ENCODE measurements around the gene PLEKHG4B.
"Not testable (repeated sequence)": the region's sequence is repeated elsewhere in the genome, so short reads cannot be mapped to it uniquely, and the experiment has no call there.

The PLEKHG4B gene

GRCh38 chr5:190366-191035, 98.5 kb downstream of the PLEKHG4B start:
- DNase-seq = no peak

GRCh38 chr5:191036-191948, 99.3 kb downstream of the PLEKHG4B start, which contains the start of gene LRRC14B:
Gene LRRC14B (plus strand): TSS chr5:191495. CDS start chr5:191539, 44 bp downstream.
- no peak for DNase-seq

DNA sequence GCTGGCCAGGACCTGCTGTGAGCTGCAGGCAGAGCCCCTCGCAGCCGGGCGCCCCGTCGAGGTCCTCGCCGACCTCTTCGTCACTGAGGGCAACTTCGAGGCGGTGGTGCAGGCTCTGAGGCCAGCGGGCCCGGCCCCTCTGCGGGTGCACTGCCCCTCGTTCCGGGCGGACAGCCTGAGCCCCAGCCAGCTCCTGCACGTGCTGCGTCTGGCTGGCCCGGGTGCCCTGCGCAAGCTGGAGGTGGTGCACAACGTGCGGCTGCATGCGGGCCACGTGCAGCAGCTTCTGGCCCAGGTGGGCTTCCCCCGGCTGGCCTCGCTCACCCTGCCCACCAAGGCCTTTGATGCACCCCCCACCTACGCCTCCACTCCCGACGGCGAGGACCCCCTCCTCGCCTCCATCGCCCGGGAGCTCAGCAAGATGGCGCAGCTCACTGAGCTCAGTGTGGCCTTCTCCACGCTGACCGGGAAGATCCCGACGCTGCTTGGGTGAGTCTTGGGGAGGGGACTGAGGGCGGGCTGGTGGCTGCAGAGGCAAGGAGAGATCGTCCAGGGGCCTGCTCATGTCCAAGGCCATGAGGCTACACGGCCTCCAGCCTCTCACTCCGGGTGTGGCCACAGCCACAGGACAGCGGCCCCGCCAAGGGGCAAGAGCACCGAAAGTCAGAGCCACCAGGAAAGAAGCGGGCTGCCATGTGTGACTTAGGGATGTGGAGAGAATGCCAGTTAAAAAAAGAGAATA, 100.2 kb downstream of the PLEKHG4B start:
- DNase-seq = no peak

GRCh38 chr5:192691-192969, 100.7 kb downstream of the PLEKHG4B start:
- DNase-seq = no peak

- no peak for DNase-seq
Observed at GRCh38 chr5:192970-193831, 101.2 kb downstream of the PLEKHG4B start.

DNA sequence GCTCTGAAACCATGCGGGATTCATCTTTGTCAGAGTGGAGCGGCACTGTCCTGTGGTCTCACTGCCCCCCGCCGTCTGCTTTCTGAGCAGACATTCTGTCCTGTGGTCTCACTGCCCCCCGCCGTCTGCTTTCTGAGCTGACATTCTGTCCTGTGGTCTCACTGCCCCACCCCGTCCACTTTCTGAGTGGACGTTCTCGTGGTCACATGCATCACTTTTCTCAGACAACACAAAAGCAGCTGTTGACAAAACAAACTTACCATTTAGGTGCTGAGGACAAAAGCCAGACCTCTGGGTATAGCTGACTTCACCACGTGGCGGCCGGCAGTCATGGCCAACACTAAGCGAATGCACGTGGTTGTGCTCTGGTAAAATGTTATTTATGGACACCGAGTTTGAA, 102.1 kb downstream of the PLEKHG4B start:
- no peak for DNase-seq

GRCh38 chr5:194603-195209, 102.7 kb downstream of the PLEKHG4B start:
- no peak for DNase-seq

GRCh38 chr5:195401-196160, 103.6 kb downstream of the PLEKHG4B start:
- no peak for DNase-seq

GRCh38 chr5:196350-196749, 104.4 kb downstream of the PLEKHG4B start:
- no peak for DNase-seq

GRCh38 chr5:197031-197430, 105.1 kb downstream of the PLEKHG4B start:
- DNase-seq = not testable (repeated sequence)

DNA sequence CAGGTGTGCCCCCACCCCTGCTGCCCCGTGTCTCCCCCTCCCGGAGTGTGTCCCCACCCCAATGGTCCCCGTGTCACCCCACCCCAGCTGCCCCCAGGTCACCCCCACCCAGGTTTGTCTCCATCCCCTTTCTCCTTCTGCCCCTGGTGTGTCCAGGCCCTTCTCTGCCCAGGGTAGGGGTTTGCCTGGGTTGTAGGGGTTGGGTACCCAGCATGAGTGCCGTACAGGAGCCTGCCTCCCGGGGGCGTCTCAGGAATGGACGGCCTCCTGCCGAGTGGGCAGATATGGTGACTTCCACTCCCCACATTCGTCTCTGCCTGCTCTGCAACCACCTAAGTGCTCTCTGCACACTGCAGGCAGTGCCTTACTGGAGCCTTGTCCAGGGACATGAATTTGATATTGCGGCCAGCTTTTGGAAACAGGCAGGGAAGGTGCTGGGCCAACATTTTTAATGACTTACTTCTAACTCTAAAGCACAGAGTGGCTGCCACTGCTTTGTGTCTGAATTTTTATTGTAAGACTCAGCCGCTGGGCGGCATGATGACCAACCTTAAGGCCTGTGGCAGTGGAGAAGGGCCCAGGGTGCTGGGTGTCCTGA, 106.0 kb downstream of the PLEKHG4B start:
- DNase-seq = no peak

- no peak for DNase-seq
Observed at GRCh38 chr5:198516-199196, 106.7 kb downstream of the PLEKHG4B start.

DNA sequence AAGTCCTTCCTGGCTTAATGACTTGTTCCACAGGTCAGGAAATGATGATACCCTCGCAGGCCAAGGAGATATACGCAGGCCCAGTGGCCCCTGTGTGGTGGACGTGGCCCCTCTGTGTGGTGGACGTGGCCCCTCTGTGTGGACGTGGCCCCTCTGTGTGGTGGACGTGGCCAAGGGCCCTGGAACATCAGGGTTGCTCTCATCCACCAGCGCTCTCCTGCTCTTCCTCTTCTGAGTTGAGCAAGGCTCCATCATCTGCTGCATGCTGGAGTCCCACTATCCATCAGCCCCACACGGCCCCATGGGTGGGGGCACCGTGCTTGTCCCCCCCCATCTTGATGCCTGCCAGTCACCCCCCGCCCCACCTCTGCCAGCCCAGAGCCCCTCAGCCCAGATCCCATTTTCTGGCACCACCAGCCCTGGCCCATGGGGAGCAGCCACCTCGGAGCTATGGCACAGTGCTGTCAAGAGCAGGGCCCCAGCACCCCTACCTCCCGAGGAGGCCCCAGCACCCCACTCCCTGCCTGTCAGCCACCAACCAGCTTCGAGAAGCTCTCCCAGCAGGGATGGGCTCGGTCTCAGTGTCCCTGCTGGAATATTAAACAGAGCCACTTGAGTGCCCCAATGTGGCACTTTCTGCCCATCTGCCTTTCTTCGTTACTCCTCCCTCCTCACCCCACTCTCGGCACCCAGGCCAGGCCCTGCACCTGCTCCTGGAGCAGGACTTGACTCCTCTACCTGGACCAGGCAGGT, 107.4 kb downstream of the PLEKHG4B start:
- DNase-seq = no peak

- no peak for DNase-seq
Observed at GRCh38 chr5:199950-200645, 108.1 kb downstream of the PLEKHG4B start.

- DNase-seq = no peak
Observed at GRCh38 chr5:200985-201384, 109.0 kb downstream of the PLEKHG4B start.

GRCh38 chr5:201672-202071, 109.7 kb downstream of the PLEKHG4B start:
- no peak for DNase-seq

DNA sequence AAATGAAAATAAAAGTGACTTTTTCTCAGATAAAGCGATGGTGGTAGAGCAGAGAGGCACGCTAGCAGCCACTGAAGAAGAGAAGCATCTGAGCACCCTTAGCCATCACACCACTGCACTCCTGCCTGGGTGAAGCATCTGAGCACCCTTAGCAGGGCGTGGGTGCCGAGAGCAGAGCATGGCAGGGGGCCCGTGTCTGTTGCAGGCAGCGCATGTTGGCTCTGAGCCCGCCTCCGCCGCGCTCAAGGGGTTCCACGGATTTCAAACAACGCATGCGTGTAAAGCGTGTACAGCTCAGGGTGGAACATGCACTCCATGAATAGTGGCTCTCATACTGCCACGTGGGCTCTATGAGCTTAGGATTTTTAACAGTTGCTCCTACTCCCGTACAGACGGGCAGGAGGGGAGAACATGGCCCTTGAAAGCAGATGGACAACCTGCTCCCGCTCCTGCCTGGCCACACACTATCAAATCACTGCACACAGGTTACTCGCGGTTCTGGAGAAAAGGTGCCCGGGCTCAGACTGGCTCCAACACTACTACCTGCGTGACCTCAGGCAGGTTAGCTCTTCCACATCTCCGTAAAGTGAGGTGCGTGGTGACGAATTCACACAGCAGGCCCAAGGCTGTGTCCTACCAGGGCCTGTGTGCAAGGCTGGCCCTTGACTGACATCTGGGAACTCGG, 111.4 kb downstream of the PLEKHG4B start:
- no peak for DNase-seq

GRCh38 chr5:204001-204400, 112.0 kb downstream of the PLEKHG4B start:
- DNase-seq = no peak
